Erythroblast (primary cell): ENCODE measurements around the gene AGPS.
"Not testable (repeated sequence)": the region's sequence is repeated elsewhere in the genome, so short reads cannot be mapped to it uniquely, and the experiment has no call there.

Experiments
- GATA1 ChIP-seq: IDR thresholded peaks from 2 replicates; pipeline ENCODE4 v1.6.1; 2011; ENCODE audit warnings: low read depth, mild to moderate bottlenecking, control low read depth, low read length, moderate library complexity
- POLR2A ChIP-seq: IDR thresholded peaks from 2 replicates; pipeline ENCODE4 v1.6.1; 2011; ENCODE audit warnings: mild to moderate bottlenecking, low read length

DNA sequence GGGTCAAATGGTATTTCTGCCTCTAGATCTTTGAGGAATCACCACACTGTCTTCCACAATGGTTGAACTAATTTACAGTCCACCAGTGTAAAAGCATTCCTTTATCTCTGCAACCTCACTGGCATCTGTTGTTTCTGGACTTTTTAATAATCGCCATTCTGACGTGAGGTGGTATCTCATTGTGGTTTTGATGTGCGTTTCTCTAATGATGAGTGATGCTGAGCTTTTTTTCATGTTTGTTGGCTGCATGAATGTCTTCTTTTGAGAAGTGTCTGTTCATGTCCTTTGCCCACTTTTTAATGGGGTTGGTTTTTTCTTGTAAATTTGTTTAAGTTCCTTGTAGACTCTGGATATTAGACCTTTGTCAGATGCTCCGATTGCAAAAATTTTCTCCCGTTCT is 32.0 kb downstream of the AGPS start:
- TF ChIP-seq POLR2A, GATA1: not testable (repeated sequence)
